Endothelial cell of hepatic sinusoid (primary cell): ENCODE results near the gene SYTL2.
"Not testable (repeated sequence)": the region's sequence is repeated elsewhere in the genome, so short reads cannot be mapped to it uniquely, and the experiment has no call there.

ENCODE experiments used
- in situ Hi-C: cut with HindIII; loops from 2 replicates; pipeline ENCODE4 v1.10.0; 2017; ENCODE audit warnings: low sequenced_read_pairs

SYTL2 gene

GRCh38 chr11:85810871-85811611 lies at the start of gene SYTL2:
Gene SYTL2, minus strand, starts transcription at chr11:85811141. Its CDS starts 53,416 bp downstream, at chr11:85757725.
- in situ Hi-C loops = no loop called here

GRCh38 chr11:85859541-85859940 lies 48.6 kb upstream of the SYTL2 start:
- in situ Hi-C loops = not testable (repeated sequence)

GRCh38 chr11:85857098-85857497 lies 46.2 kb upstream of the SYTL2 start:
- in situ Hi-C loops = no loop called here

GRCh38 chr11:85855341-85855656 lies 44.4 kb upstream of the SYTL2 start, which contains the start of gene CCDC83:
Gene CCDC83, plus strand, starts transcription at chr11:85855383. Its CDS starts 9,741 bp downstream, at chr11:85865124.
- in situ Hi-C loops = no loop called here

- in situ Hi-C loops = no loop called here
These were observed 43.8 kb upstream of the SYTL2 start for GRCh38 chr11:85854557-85855340.

GRCh38 chr11:85854212-85854556 lies 43.2 kb upstream of the SYTL2 start:
- in situ Hi-C loops = no loop called here

- in situ Hi-C loops = not testable (repeated sequence)
These were observed 42.6 kb upstream of the SYTL2 start for GRCh38 chr11:85853541-85853940.

- in situ Hi-C loops = not testable (repeated sequence)
These were observed 41.8 kb upstream of the SYTL2 start for GRCh38 chr11:85852754-85853153.

GRCh38 chr11:85848556-85848955 lies 37.6 kb upstream of the SYTL2 start:
- in situ Hi-C loops = no loop called here

- in situ Hi-C loops = no loop called here
These were observed 37.1 kb upstream of the SYTL2 start for GRCh38 chr11:85848006-85848405.

GRCh38 chr11:85847436-85847835 lies 36.5 kb upstream of the SYTL2 start:
- in situ Hi-C loops = no loop called here

- in situ Hi-C loops = no loop called here
These were observed 34.2 kb upstream of the SYTL2 start for GRCh38 chr11:85845124-85845631.

- in situ Hi-C loops = no loop called here
These were observed 33.6 kb upstream of the SYTL2 start for GRCh38 chr11:85844439-85845123.

- in situ Hi-C loops = no loop called here
These were observed 33.0 kb upstream of the SYTL2 start for GRCh38 chr11:85843929-85844328.

- in situ Hi-C loops = not testable (repeated sequence)
These were observed 30.0 kb upstream of the SYTL2 start for GRCh38 chr11:85840932-85841331.

GRCh38 chr11:85835729-85836128 lies 24.8 kb upstream of the SYTL2 start:
- in situ Hi-C loops = no loop called here

GRCh38 chr11:85835263-85835662 lies 24.3 kb upstream of the SYTL2 start:
- in situ Hi-C loops = no loop called here

GRCh38 chr11:85831050-85831449 lies 20.1 kb upstream of the SYTL2 start:
- in situ Hi-C loops = no loop called here

GRCh38 chr11:85829172-85829571 lies 18.2 kb upstream of the SYTL2 start:
- in situ Hi-C loops = no loop called here

- in situ Hi-C loops = no loop called here
These were observed 17.7 kb upstream of the SYTL2 start for GRCh38 chr11:85828640-85828978.

GRCh38 chr11:85827748-85828639 lies 17.1 kb upstream of the SYTL2 start:
- in situ Hi-C loops = no loop called here
